Liver (tissue), 9 donors: ENCODE measurements around the gene FGD6. TPM values are rescaled to one million over a fixed set of nuclear protein-coding genes. Genes with fewer than 3 reads are reported as not detected.

Source experiments
- DNase-seq: peaks from one replicate; pipeline ENCODE4 v3.0.0-alpha.2; 2017; ENCODE audit warnings: low spot score
- H3K27ac ChIP-seq, 2 donors: one replicate each; pipeline ENCODE4 v1.7.0; 2013; ENCODE audit warnings: inconsistent platforms in 2 of 2, low read length in 2 of 2, control low read depth in 1 of 2, low read depth in 1 of 2, mild to moderate bottlenecking in 1 of 2
- H3K27me3 ChIP-seq, 4 donors: one replicate each; pipeline versions ENCODE4 v1.6.1 to v1.7.0; 2013; ENCODE audit warnings: low read length in 3 of 4, inconsistent platforms in 1 of 4, mild to moderate bottlenecking in 1 of 4, moderate library complexity in 1 of 4; ENCODE audit not compliant: control insufficient read depth in 4 of 4, insufficient read depth in 4 of 4
- H3K36me3 ChIP-seq, 4 donors: one replicate each; pipeline versions ENCODE4 v1.6.1 to v1.7.0; 2013; ENCODE audit warnings: low read length in 3 of 4, mild to moderate bottlenecking in 3 of 4, low read depth in 1 of 4, moderate library complexity in 1 of 4; ENCODE audit not compliant: control insufficient read depth in 4 of 4, insufficient read depth in 3 of 4
- H3K4me1 ChIP-seq, 4 donors: one replicate each; pipeline versions ENCODE4 v1.6.1 to v1.7.0; 2013; ENCODE audit warnings: low read length in 3 of 4, mild to moderate bottlenecking in 3 of 4, moderate library complexity in 1 of 4; ENCODE audit not compliant: control insufficient read depth in 4 of 4, insufficient read depth in 4 of 4
- H3K4me3 ChIP-seq, 3 donors: one replicate each; pipeline versions ENCODE4 v1.6.1 to v1.7.0; 2013; ENCODE audit warnings: low read length in 3 of 3, control low read depth in 1 of 3, low read depth in 1 of 3, mild to moderate bottlenecking in 1 of 3
- H3K9ac ChIP-seq, 2 donors: one replicate each; pipeline ENCODE4 v1.7.0; 2013; ENCODE audit warnings: low read length in 2 of 2, mild to moderate bottlenecking in 2 of 2, moderate library complexity in 2 of 2, control low read depth in 1 of 2, low read depth in 1 of 2
- H3K9me3 ChIP-seq, 4 donors: one replicate each; pipeline versions ENCODE4 v1.6.1 to v1.7.0; 2013; ENCODE audit warnings: low read length in 3 of 4; ENCODE audit not compliant: control insufficient read depth in 4 of 4
- EGR1 ChIP-seq, 2 donors: IDR thresholded peaks; 2 replicates each; pipeline ENCODE4 v1.6.1; 2016 to 2018; ENCODE audit warnings: antibody characterized with exemption in 2 of 2, low read depth in 2 of 2
- FOXA1 ChIP-seq: IDR thresholded peaks from 2 replicates; pipeline ENCODE4 v1.6.1; 2016; ENCODE audit warnings: antibody characterized with exemption
- FOXA2 ChIP-seq: IDR thresholded peaks from 2 replicates; pipeline ENCODE4 v1.6.1; 2016; ENCODE audit warnings: antibody characterized with exemption
- GABPA ChIP-seq, 2 donors: IDR thresholded peaks in 1 of 2; conservative IDR thresholded peaks in 1 of 2; 2 replicates each; pipeline ENCODE4 v1.6.1; 2016; ENCODE audit warnings: antibody characterized with exemption in 2 of 2, mild to moderate bottlenecking in 1 of 2, moderate library complexity in 1 of 2
- HNF4A ChIP-seq, 2 donors: conservative IDR thresholded peaks; 2 replicates each; pipeline ENCODE4 v1.6.1; 2016; ENCODE audit warnings: antibody characterized with exemption in 2 of 2, mild to moderate bottlenecking in 2 of 2
- HNF4G ChIP-seq: IDR thresholded peaks from 2 replicates; pipeline ENCODE4 v1.6.1; 2016; ENCODE audit warnings: antibody characterized with exemption
- JUND ChIP-seq, 2 donors: IDR thresholded peaks; 2 replicates each; pipeline ENCODE4 v1.6.1; 2016; ENCODE audit warnings: antibody characterized with exemption in 2 of 2
- NR2F2 ChIP-seq: IDR thresholded peaks from 2 replicates; pipeline ENCODE4 v1.6.1; 2016; ENCODE audit warnings: antibody characterized with exemption
- RAD21 ChIP-seq, 2 donors: IDR thresholded peaks; 2 replicates each; pipeline ENCODE4 v1.6.1; 2016; ENCODE audit warnings: antibody characterized with exemption in 2 of 2, mild to moderate bottlenecking in 2 of 2
- RXRA ChIP-seq, 2 donors: IDR thresholded peaks; 2 replicates each; pipeline ENCODE4 v1.6.1; 2017 to 2018; ENCODE audit warnings: antibody characterized with exemption in 2 of 2, mild to moderate bottlenecking in 1 of 2
- SP1 ChIP-seq: IDR thresholded peaks from 2 replicates; pipeline ENCODE4 v1.6.1; 2018; ENCODE audit warnings: antibody characterized with exemption, mild to moderate bottlenecking
- TAF1 ChIP-seq: conservative IDR thresholded peaks from 2 replicates; pipeline ENCODE4 v1.6.1; 2016; ENCODE audit warnings: antibody characterized with exemption, mild to moderate bottlenecking
- YY1 ChIP-seq: IDR thresholded peaks from 2 replicates; pipeline ENCODE4 v1.6.1; 2016; ENCODE audit warnings: antibody characterized with exemption, mild to moderate bottlenecking
- ZBTB33 ChIP-seq: IDR thresholded peaks from 2 replicates; pipeline ENCODE4 v1.6.1; 2016; ENCODE audit warnings: antibody characterized with exemption
- WGBS: extraction: QIAGEN DNeasy Blood & Tissue Kit; methylation state at CpG from one replicate; pipeline ENCODE4 v1.1.7; 2013; 5-methylcytosine and 5-hydroxymethylcytosine counted together
- polyA plus RNA-seq, 2 donors: library from polyadenylated mRNA; stranded (reverse) in 1 of 2; unstranded in 1 of 2; fragments of 200-250 nt in 1 of 2; fragments of >200 nt in 1 of 2; fragmentation: Nextera tagmentation in 1 of 2; extraction: Ambion mirVana in 1 of 2; gene quantifications; one replicate each; pipeline versions ENCODE4 v1.2.1 to v1.2.3, GENCODE V29; 2013 to 2015
- total RNA-seq, 2 donors: library from RNA; depleted of rRNA; stranded (reverse); fragments of >200 nt; gene quantifications; one replicate each; pipeline ENCODE4 v1.2.3, GENCODE V29; 2014
- TF ChIP-seq, protein P1 (sequence below): IDR thresholded peaks from 2 replicates; pipeline ENCODE4 v1.6.1; 2016; ENCODE audit warnings: antibody characterized with exemption
- TF ChIP-seq, protein P2 (sequence below): fragments of 150-350 bp; IDR thresholded peaks from 2 replicates; pipeline ENCODE4 v1.5.1; 2017; ENCODE audit warnings: improper control_type of control experiment, low read depth, low read length; ENCODE audit not compliant: missing input control
- TF ChIP-seq, protein P3 (sequence below): IDR thresholded peaks from 2 replicates; pipeline ENCODE4 v1.6.1; 2016; ENCODE audit warnings: antibody characterized with exemption
- donor health status: healthy.
- donor health status: healthy.
- donor health status: healthy.
- donor health status: healthy.
- donor health status: healthy.

FGD6 gene
- total and polyA plus RNA-seq, 4 donors: 0.54 to 6.9 (median 2.4) TPM

DNA sequence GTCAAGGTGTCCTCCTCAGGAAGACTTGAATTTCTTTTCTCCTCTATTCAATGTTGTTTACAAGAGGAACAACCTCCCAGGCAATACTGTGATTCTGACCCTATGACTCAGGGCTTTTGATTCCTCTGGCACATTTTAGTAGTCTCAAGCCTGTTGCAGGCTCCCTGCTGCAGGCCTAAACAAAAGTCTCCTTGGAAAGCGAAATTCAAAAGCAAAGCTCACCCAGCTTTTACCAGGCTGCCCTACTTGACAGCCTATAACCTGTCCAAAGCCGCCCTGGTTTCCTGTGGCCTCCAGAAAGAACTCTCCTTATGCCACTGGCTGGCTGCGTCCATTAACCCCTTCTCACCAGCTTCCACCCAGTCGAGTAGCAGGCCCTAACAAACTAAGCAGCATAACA is 11.6 kb downstream of the FGD6 start:
- 77% methylated on average over 4 of the region's 4 CpGs for WGBS
- Histone ChIP-seq H3K4me3 (no peak overlapping the region), H3K9me3 (no peaks in the 10 kb centered on the region), H3K9ac (no peak overlapping the region), H3K4me1 (peaks cover 0 to 7% (median 1%) of the 10 kb centered on the region in 4 donors), H3K27me3 (no peaks in the 10 kb centered on the region), H3K36me3 (no peaks in the 10 kb centered on the region), H3K27ac (no peak overlapping the region)
- no peak for DNase-seq
- TF ChIP-seq JUND (IDR thresholded peaks at IDR 0.05) (no peak), HNF4G (no peak), RXRA (IDR thresholded peaks at IDR 0.05) (no peak), FOXA2 (no peak)
- TF ChIP-seq, protein P1, sequence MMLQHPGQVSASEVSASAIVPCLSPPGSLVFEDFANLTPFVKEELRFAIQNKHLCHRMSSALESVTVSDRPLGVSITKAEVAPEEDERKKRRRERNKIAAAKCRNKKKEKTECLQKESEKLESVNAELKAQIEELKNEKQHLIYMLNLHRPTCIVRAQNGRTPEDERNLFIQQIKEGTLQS: no peak
- TF ChIP-seq, protein P2, sequence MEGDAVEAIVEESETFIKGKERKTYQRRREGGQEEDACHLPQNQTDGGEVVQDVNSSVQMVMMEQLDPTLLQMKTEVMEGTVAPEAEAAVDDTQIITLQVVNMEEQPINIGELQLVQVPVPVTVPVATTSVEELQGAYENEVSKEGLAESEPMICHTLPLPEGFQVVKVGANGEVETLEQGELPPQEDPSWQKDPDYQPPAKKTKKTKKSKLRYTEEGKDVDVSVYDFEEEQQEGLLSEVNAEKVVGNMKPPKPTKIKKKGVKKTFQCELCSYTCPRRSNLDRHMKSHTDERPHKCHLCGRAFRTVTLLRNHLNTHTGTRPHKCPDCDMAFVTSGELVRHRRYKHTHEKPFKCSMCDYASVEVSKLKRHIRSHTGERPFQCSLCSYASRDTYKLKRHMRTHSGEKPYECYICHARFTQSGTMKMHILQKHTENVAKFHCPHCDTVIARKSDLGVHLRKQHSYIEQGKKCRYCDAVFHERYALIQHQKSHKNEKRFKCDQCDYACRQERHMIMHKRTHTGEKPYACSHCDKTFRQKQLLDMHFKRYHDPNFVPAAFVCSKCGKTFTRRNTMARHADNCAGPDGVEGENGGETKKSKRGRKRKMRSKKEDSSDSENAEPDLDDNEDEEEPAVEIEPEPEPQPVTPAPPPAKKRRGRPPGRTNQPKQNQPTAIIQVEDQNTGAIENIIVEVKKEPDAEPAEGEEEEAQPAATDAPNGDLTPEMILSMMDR: no peak

DNA sequence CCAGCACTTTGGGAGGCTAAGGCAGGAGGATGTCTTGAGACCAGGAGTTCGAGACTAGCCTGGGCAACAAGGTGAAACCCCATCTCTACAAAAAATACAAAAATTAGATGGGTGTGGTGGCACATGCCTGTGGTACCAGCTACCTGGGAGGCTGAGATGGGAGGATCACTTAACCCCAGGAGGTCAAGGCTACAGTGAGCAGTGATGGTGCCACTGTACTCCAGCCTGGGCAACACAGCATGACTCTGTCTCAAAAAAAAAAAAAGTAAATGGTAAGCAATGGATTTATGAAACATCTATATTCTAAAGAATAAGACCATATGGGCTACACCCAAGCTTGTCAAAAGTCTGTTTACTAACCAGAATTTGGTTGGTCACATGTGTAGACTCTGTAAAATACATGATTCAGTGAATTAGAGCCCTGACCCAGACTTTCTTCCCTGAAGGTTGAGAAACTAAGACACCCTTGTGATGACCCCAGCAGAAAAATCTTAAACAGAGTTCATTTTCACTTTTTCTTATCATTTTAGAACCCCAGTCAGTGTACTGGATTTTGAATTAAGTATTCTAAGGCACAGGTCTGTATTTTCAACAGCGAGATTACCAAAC is 12.1 kb downstream of the FGD6 start:
- no peak overlapping the region for H3K27ac ChIP-seq
- over 99% methylated on average over 2 of the region's 2 CpGs for WGBS
- peaks cover 0 to 7% (median 1%) of the 10 kb centered on the region in 4 donors for H3K4me1 ChIP-seq
- TF ChIP-seq HNF4A (conservative IDR thresholded peaks at IDR 0.05) (no peak), FOXA1 (no peak), EGR1 (IDR thresholded peaks at IDR 0.05; ENCODE audit: low read depth in 2 of 2) (no peak), NR2F2 (no peak), RAD21 (IDR thresholded peaks at IDR 0.05) (no peak), HNF4G (no peak), GABPA (IDR thresholded peaks at IDR 0.05 in 1 of 2, conservative IDR thresholded peaks at IDR 0.05 in 1 of 2) (no peak), YY1 (no peak), ZBTB33 (no peak), SP1 (no peak), TAF1 (no peak)
- TF ChIP-seq, protein P1: no peak
- TF ChIP-seq, protein P3, sequence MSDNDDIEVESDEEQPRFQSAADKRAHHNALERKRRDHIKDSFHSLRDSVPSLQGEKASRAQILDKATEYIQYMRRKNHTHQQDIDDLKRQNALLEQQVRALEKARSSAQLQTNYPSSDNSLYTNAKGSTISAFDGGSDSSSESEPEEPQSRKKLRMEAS: no peak
- TF ChIP-seq, protein P2: no peak
- no peaks in the 10 kb centered on the region for H3K36me3 ChIP-seq
- H3K4me3 ChIP-seq: no peak overlapping the region
- no peaks in the 10 kb centered on the region for H3K27me3 ChIP-seq
- DNase-seq: no peak
- H3K9ac ChIP-seq: no peak overlapping the region
- H3K9me3 ChIP-seq: no peaks in the 10 kb centered on the region
